GM12801 (cell line): ENCODE results near the gene CLVS2.

Source experiments
- CTCF ChIP-seq: IDR thresholded peaks from one replicate; pipeline ENCODE4 v1.5.1; 2011; ENCODE audit warnings: control low read depth; ENCODE audit not compliant: insufficient read length; ENCODE audit errors: extremely low read depth

The CLVS2 gene

GRCh38 chr6:123091091-123091895 lies 95.3 kb downstream of the CLVS2 start:
- TF ChIP-seq CTCF = no peak

DNA sequence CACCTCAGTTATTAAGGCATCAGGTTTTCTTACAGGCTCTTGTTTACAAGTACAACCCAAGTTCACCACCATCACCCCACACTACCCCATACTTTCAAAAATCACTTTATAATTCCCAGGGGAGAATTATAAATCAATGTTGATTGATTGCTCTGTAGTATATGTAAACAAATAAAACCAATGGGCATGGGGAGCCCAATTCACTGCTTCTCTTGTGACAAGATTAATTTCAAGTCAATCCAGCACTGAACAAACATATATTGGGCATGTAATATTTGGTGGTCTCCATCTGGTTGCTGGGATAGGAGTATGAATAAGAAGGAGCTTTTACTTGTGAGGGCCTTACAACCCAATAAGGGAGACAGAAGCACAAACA lies 95.8 kb downstream of the CLVS2 start:
- no peak for TF ChIP-seq CTCF

- TF ChIP-seq CTCF = no peak
Measured at GRCh38 chr6:123094795-123095194, 98.8 kb downstream of the CLVS2 start.

GRCh38 chr6:123105561-123105960 lies 109.5 kb downstream of the CLVS2 start:
- TF ChIP-seq CTCF = no peak

GRCh38 chr6:123116370-123116769 lies 120.3 kb downstream of the CLVS2 start:
- no peak for TF ChIP-seq CTCF

DNA sequence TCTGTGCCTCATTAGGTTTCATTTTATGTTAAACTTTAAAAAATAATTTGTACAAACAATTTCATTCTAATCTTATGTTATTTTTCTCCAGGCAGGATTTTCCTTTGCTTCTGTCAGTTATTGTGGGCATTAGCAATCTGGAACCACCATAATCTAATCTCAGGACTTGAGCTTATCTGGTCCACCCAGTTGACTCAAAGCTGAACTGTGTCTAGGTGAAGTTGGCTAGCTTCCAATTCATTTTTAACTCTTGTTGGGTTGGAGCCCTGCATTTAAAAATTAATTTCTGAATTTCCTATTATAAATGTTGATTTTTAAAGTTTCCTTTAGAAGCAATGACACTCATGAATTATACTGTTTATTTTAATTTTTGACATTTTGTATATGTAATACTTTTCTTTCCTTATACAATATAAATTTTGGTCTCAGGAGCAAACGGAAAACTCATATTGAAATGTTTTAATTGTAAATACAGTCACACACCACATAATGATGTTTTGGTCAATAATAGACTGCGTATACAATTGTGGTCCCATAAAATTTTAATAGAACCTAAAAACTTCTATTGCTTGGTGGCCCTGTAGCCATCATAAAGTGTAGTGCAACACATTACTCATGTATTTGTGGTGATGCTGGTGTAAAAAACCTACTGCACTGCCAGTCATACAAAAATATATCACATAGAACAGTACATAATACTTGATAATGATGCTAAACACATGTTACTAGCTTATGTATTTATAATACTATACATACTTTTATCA lies 121.3 kb downstream of the CLVS2 start:
- no peak for TF ChIP-seq CTCF

DNA sequence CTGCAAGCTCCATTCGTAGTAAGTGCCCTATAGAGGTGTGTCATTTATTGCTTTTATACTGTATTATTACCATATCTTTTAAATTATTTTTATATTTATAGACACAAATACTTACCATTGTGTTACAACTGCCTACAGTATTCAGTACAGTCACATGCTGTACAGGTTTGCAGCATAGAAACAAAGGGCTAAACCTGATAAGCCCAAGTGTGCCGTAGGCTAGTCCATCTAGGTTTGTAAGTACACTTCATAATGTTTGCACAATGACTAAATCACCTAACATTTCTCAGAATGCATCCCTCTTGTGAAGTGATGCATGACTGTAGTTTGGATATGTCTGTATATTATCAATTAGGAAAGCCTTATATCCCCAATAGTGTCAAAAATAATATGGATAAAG lies 122.8 kb downstream of the CLVS2 start:
- no peak for TF ChIP-seq CTCF
